HG03280 (cell line): ENCODE data around the gene FXYD1.

Source experiments
- ATAC-seq: cut with Tn5 transposase; IDR thresholded peaks from one replicate; pipeline ENCODE4 v1.9.1; 2021; ENCODE audit warnings: mild to moderate bottlenecking, moderate library complexity; ENCODE audit not compliant: unreplicated experiment

The FXYD1 gene

GRCh38 chr19:35160629-35161433 is 22.2 kb downstream of the FXYD1 start:
- ATAC-seq = no peak

DNA sequence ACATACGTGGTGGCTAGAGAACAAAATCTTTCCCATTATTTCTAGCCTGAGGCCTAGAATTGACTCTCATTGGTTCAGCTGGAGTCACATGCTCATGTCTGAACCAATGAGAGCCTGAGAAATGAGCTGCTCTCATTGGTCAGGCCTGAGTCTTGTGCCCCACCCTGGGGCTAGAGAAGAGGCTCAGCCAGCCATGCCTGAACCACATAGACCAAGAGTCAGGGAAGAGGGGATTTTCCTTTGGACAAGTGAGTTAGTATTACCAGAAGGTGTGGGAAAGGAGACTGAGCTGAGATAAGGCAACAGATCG is 22.8 kb downstream of the FXYD1 start:
- ATAC-seq = no peak

GRCh38 chr19:35162471-35163326 is 24.1 kb downstream of the FXYD1 start:
- ATAC-seq = no peak

DNA sequence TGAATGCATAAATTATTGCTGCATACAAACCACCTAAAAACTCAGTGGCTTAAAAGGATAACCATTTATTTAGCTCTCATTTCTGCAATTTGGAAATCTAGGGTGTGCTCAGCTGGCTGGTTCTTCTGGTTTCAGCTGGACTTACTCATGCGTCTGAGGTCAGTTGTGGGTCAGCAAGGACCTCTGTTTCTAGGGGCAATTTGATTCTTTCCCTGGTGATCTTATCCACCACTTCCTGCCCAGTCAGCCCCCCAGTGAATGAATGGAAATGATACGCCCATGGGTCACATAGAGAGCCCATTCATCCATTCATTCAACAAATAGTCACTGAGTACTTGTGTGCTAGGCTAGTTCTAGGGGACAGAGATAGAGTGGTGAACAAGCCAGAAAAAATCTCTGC is 25.8 kb downstream of the FXYD1 start:
- no peak for ATAC-seq

DNA sequence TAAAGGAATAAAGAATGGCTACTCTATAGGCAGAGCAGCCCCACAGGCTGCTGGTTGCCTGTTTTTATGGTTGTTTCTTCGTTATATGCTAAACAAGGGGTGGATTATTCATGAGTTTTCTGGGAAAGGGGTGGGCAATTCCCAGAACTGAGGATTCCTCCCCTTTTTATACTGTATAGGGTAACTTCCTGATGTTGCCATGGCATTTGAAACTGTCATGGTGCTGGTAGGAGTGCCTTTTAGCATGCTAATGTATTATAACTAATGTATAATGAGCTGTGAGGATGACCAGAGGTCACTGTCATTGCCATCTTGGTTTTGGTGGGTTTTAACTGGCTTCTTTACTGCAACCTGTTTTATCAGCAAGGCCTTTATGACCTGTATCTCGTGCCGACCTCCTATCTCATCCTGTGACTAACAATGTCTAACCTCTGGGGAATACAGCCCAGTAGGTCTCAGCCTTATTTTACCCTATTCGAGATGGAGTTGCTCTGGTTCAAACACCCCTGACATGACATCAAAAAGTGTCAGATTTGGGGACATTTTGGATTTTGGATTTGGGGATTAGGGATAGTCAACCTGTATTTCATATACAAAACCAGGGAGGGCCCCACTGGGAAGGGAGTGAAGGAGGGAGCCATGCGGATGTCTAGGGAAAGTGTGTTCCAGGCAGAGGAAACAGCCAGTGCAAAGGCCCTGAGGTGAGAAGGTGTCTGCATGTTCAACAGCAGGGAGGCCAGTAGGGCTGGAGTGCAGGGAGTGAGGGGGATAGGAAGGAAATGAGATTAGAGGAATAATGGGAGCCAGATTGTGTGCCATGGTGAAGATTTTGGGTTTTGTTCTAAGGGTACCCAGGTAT is 26.8 kb downstream of the FXYD1 start:
- ATAC-seq = no peak

DNA sequence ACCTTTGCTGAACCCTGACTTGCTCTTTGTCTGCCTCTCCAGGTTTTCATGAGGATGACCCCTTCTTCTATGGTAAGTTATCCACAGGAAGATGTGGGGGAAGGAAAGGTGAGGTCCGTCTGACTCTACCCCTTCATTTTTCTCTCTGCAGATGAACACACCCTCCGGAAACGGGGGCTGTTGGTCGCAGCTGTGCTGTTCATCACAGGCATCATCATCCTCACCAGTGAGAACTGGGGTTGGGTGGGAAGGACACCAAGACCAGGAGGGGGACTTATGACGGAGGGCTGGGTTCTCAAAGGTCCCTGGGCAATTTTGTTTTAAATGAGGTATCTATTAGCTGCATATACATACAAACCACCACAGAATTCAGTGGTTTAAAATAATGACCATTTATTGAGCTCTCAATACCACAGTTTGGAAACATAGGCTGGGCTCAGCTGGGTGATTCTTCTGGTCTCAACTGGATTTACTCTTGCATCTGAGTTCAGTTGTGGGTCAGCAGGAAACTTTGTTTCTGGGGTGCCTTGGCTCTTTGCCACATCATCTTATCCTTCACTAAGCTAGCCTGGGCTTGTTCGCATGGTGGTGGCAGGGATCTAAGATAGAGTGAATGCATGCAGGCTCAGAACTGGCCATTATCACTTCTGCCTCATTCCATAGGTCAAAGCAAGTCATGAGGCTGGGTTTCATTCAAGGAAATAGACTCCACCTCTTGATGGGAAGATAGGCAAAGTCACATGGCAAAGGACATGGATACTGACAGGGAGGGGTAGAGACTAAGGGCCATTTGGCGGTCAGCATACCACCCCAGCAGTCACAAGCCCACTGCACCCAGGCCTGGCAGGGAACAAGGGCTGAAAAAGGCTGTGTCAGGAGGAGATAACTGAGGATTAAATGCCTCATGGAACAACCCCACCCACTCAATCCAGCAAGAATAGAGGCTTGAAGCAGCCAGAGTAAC is 27.8 kb downstream of the FXYD1 start:
- ATAC-seq = no peak

GRCh38 chr19:35167251-35168119 is 28.9 kb downstream of the FXYD1 start:
- no peak for ATAC-seq

GRCh38 chr19:35168196-35168595 is 29.6 kb downstream of the FXYD1 start:
- no peak for ATAC-seq

- ATAC-seq = no peak
Measured at GRCh38 chr19:35169221-35169995, 30.8 kb downstream of the FXYD1 start.

DNA sequence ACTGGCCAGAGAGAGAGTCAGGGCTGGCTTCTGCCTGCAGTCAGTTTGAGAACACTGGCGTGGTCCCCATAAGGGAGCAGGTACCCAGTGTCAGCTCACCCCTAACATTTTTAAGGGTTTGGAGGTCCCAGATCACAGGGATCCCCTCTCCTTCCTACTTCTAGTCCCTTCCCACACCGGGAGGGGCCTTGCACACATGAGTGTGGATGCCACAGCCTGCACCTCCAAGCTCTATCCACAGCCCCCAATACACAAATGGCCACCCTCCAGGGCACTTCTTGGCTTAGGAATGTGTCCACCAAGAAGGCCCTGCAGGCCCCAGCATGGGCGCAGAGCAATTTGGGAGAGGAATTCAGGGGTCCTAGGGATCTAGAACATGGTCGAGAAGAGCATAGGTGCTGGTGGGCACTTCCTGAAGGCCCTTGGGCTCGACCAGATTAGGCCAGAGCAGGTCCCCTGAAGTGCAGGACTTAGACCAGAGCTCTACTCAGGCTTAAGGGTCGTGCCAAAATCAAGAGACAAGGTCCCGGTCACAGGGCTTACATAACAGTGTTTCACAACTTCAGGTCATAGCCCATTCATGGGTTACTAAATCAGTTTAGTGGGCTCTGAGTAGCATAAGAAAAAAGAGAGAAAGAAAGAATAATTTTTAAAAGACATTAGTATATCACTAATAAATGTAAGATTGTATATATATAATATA is 31.9 kb downstream of the FXYD1 start:
- ATAC-seq = no peak

GRCh38 chr19:35171730-35172129 is 33.1 kb downstream of the FXYD1 start:
- ATAC-seq = no peak

DNA sequence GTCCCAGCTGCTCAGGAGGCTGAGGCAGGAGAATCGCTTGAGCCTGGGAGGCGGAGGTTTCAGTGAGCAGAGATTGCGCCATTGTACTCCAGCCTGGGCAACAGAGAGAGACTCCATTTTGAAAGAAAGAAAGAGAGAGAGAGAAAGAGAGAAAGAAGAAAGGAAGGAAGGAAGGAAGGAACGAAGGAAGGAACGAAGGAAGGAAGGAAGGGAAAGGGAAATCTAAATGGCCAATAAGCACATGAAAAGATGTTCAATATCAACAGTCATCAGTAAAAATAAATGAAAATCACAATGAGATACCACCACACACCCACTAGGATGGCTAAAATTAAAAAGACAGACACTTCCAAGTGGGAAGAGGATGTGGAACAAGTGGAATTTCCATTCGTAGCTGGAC is 35.6 kb downstream of the FXYD1 start:
- no peak for ATAC-seq

DNA sequence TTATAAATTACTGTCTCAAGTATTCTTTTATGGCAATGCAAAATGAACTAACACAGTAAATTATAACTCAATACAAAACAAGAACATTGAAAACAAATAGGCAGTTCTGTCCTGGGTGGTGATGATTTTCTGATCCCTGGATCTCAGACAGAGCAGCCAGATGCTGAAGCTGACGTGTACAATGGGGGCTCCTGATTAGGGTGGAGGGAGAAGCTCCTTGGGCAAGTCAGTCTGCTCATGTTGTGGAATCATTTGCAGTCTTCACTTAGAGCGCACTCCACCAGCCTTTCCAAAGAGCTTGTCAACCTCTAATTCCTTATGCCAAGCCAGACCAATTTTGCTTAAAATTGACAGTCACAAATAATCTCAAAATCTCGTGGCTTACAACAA is 37.6 kb downstream of the FXYD1 start:
- ATAC-seq = no peak

DNA sequence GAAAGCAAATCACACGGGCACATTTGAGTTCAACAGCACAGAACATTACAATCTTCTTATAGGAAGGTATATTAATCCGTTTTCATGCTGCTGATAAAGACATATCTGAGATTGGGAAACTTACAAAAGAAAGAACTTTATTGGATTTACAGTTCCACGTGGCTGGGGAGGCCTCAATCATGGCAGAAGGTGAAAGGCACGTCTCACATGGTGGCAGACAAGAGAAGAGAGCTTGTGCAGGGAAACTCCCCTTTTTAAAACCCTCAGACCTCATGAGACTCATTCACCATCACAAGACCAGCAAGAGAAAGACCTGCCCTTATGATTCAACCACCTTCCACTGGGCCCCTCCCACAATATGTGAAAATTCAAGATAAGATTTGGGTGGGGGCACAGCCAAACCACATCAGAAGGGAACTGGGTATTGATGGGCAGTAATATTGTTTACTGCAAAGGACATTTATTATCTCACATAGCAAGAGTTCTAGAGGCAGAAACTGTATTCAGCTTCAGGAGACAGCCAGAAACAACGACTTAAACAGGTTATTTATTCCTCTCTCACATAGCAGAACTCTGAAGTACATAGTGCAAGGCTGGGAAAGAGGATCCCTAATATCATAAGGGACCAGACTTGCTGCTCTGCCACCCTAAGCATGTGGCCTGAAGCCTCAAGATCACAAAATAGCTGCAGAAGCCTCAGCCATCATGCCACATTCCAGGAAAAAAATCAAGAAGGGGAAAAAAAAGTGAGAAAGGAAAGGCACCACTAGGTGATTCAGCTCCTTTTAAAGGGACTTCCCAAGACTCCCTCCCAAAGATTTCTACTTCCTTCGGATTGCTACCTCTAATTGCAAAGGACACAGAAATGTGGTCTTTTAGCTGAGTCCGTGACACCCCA is 39.0 kb downstream of the FXYD1 start:
- ATAC-seq = no peak

DNA sequence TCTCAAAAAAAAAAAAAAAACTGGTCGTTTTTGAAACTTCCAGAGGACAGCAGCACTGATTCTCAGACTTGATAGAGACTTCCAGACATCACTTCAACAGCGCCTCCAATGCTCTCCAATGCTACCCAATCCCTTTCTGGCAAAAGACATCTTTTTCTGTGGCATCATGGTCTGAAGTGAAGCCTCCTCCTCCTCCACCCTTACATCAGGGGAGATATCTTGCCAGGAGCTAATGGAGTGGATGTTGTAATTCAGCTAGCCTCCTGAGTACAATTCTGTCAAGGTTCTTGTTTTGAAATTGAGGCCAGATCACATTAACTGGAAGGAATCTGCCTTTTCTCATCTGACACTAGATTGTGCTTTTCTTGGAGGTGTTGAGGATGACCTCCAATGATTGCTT is 40.1 kb downstream of the FXYD1 start:
- no peak for ATAC-seq

DNA sequence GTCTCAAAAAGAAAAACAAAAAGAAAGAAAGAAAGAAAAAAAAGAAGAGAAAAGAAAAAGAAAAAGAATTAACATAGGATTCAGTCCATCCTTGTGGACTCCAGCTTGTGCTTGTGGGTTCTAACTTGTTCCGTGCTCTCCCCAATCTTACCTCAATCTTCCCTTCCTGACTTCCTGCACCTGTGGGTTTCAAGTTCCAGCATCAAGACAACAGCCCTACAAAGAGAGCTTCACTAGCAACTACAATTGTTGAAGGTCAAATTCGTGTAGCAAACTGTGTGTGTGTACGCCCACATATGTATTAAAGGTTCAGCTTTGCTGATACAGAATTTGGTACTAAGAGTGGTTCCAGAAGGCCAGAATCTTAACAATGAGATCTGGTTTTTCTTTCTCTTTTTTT is 41.2 kb downstream of the FXYD1 start:
- ATAC-seq = no peak

DNA sequence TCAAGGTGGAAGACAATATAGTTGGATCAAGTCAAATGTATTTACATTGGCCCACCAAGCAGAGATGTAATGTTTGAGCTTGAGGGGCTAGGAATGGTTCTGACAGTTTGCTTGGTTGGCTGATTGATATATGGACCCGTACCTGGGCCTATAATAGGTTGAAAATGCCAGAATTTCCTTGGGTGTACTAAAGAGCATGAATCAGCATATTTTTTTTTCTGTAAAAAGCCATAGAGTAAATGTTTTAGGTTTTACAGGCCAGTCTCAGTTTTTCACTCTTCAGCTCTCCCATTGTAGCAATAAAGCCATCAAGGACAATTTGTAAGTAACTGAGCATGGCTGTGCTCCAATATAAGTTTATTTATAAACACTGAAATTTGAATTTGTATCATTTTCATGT is 42.8 kb downstream of the FXYD1 start:
- no peak for ATAC-seq
